Ishikawa (cell line): ENCODE data around the gene PTPRE.

Experiments
- CEBPB ChIP-seq: IDR thresholded peaks from 2 replicates; pipeline ENCODE4 v1.6.1; 2012
- CREB1 ChIP-seq: IDR thresholded peaks from 2 replicates; pipeline ENCODE4 v1.6.1; 2012; ENCODE audit warnings: low read depth
- EGR1 ChIP-seq: IDR thresholded peaks from 2 replicates; pipeline ENCODE4 v1.6.1; 2012
- EP300 ChIP-seq: IDR thresholded peaks from 2 replicates; pipeline ENCODE4 v1.6.1; 2012; ENCODE audit warnings: borderline replicate concordance
- FOXM1 ChIP-seq: IDR thresholded peaks from 2 replicates; pipeline ENCODE4 v1.6.1; 2012; ENCODE audit warnings: low read depth, borderline replicate concordance
- NFIC ChIP-seq: IDR thresholded peaks from 2 replicates; pipeline ENCODE4 v1.6.1; 2012
- RAD21 ChIP-seq: IDR thresholded peaks from 2 replicates; pipeline ENCODE4 v1.6.1; 2012; ENCODE audit warnings: low read depth
- TAF1 ChIP-seq: IDR thresholded peaks from 2 replicates; pipeline ENCODE4 v1.6.1; 2012; ENCODE audit warnings: low read depth, mild to moderate bottlenecking
- TCF12 ChIP-seq: IDR thresholded peaks from 2 replicates; pipeline ENCODE4 v1.6.1; 2012; ENCODE audit warnings: low read depth
- TEAD4 ChIP-seq: IDR thresholded peaks from 2 replicates; pipeline ENCODE4 v1.6.1; 2012
- YY1 ChIP-seq: IDR thresholded peaks from 2 replicates; pipeline ENCODE4 v1.6.1; 2012; ENCODE audit warnings: low read depth
- ZBTB7A ChIP-seq: IDR thresholded peaks from 2 replicates; pipeline ENCODE4 v1.6.1; 2012; ENCODE audit warnings: low read depth
- TF ChIP-seq, protein P1 (sequence below): IDR thresholded peaks from 2 replicates; pipeline ENCODE4 v1.6.1; 2012; ENCODE audit warnings: low read depth, mild to moderate bottlenecking
- TF ChIP-seq, protein P2 (sequence below): IDR thresholded peaks from 2 replicates; pipeline ENCODE4 v1.6.1; 2012
- TF ChIP-seq, protein P3 (sequence below): IDR thresholded peaks from 2 replicates; pipeline ENCODE4 v1.6.1; 2012

The PTPRE gene

DNA sequence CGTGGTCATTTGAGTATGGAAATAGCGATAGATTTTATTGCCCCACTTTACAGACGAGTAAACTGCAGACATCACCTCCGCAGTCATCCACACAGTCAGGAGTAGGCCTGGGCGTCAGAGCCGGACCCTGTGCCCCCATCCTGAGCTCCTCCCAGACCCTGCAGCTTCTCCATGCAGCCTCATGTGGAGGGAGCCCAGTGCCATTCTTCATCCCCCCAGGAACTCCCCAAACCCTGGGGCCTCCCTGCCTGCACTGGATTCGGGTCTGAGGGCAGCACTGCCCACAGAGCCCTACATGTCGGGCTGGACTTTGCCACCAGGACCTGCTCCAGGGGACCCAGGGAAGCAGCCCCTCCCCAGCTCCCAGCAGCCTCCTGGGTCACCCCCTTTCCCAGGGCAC, 118.5 kb downstream of the PTPRE start:
- TF ChIP-seq ZBTB7A (no peak), FOXM1 (no peak), CEBPB (no peak), TAF1 (no peak), EGR1 (no peak), YY1 (no peak), EP300 (no peak)
- TF ChIP-seq, protein P1, sequence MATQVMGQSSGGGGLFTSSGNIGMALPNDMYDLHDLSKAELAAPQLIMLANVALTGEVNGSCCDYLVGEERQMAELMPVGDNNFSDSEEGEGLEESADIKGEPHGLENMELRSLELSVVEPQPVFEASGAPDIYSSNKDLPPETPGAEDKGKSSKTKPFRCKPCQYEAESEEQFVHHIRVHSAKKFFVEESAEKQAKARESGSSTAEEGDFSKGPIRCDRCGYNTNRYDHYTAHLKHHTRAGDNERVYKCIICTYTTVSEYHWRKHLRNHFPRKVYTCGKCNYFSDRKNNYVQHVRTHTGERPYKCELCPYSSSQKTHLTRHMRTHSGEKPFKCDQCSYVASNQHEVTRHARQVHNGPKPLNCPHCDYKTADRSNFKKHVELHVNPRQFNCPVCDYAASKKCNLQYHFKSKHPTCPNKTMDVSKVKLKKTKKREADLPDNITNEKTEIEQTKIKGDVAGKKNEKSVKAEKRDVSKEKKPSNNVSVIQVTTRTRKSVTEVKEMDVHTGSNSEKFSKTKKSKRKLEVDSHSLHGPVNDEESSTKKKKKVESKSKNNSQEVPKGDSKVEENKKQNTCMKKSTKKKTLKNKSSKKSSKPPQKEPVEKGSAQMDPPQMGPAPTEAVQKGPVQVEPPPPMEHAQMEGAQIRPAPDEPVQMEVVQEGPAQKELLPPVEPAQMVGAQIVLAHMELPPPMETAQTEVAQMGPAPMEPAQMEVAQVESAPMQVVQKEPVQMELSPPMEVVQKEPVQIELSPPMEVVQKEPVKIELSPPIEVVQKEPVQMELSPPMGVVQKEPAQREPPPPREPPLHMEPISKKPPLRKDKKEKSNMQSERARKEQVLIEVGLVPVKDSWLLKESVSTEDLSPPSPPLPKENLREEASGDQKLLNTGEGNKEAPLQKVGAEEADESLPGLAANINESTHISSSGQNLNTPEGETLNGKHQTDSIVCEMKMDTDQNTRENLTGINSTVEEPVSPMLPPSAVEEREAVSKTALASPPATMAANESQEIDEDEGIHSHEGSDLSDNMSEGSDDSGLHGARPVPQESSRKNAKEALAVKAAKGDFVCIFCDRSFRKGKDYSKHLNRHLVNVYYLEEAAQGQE: no peak
- TF ChIP-seq, protein P2, sequence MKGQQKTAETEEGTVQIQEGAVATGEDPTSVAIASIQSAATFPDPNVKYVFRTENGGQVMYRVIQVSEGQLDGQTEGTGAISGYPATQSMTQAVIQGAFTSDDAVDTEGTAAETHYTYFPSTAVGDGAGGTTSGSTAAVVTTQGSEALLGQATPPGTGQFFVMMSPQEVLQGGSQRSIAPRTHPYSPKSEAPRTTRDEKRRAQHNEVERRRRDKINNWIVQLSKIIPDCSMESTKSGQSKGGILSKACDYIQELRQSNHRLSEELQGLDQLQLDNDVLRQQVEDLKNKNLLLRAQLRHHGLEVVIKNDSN: no peak

DNA sequence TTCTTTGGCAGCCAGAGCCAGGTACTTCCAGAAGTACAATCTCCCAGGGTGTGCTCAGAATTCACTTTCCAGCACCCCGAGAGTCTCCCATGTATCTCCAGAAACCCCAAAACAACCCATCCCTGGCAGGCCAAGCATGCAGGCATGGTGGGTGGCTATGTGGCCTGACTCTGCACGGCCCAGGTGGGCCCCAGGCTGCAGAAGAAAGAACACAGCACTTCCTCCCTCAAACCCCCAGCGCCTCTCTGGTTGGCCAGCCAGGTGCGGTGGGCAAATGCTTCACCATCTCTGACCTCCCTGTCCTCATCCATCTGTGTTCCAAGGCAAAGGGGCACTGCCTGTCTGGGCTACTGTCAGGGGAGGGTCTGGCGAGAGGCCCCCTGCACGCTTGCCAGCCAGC, 119.0 kb downstream of the PTPRE start:
- TF ChIP-seq EP300 (no peak), TCF12 (no peak), TAF1 (no peak), FOXM1 (no peak)

DNA sequence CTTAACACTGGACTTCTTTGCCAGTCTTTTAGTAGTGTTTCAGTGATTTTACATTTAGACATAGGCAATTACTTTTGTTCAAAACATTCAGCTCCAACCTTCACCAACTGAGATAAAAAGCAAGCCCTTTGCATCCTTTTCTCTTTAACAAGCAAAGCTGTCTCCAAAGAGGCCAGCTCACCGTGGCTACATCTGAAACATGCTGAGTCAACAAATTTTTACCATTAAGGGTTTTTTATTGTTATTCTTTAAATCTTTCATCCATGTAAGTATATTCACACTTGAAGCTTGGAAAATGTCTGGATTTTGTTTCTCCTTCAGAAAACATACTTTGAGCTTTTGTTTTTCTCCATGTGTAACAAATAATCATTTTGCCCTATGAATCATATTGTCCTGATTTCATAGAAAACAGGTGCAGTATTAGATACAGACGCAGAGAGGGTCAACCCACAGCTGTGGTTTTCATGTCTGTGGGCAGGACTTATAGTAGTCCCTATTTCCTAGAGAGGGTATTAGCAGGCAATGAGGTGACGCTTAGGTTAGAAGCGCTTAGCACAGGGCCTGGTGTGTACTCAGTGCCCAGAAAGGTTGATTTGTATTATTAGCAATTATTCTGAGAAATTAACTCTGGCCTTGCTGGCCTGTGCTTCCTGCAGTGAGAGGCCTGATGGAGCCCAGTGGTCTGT, 119.9 kb downstream of the PTPRE start:
- TF ChIP-seq, protein P2: no peak
- TF ChIP-seq YY1 (no peak), EP300 (no peak), FOXM1 (no peak), RAD21 (no peak), CREB1 (no peak), EGR1 (no peak), TAF1 (no peak), TCF12 (no peak), NFIC (no peak), CEBPB (no peak)
- TF ChIP-seq, protein P3, sequence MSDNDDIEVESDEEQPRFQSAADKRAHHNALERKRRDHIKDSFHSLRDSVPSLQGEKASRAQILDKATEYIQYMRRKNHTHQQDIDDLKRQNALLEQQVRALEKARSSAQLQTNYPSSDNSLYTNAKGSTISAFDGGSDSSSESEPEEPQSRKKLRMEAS: no peak
- TF ChIP-seq, protein P1: no peak

DNA sequence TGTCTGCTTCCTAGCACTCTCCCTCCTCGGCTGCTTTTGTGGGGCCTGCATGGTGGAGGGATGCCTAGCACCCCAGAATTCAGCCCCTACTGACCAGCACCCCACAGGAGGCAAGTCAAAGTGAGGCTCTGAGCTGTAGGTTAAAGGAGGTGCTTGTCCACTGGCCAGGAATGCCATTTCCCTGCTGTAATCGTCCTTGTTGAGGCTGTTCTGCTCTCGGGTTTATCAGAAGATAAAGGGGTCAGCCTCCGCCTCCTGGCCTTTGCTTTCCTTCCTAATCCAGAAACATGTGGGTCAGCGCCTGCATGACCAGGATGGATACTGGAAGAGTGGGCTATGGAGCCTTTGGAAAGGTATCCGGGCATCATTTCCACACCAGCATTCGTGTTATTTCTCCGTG, 120.4 kb downstream of the PTPRE start:
- TF ChIP-seq CEBPB (no peak), YY1 (no peak), NFIC (no peak), TEAD4 (no peak), CREB1 (no peak), RAD21 (no peak)
- TF ChIP-seq, protein P2: no peak
- TF ChIP-seq, protein P1: no peak
- TF ChIP-seq, protein P3: no peak
